ENCODE data around the gene ANKRD65.
A peak's percentile ranks its signal among the peaks of the same experiment; 100 is the strongest.

ANKRD65 gene

GRCh38 chr1:1441002-1441888 lies 20.2 kb upstream of the ANKRD65 start:
- peak; percentile 84 for DNase-seq

GRCh38 chr1:1440262-1441001 lies 19.4 kb upstream of the ANKRD65 start:
- no peak for DNase-seq

- no peak for DNase-seq
Observed at GRCh38 chr1:1439546-1440261, 18.6 kb upstream of the ANKRD65 start.

- DNase-seq: no peak
Observed at GRCh38 chr1:1438531-1439381, 17.7 kb upstream of the ANKRD65 start.

GRCh38 chr1:1437904-1438376 lies 16.9 kb upstream of the ANKRD65 start:
- no peak for DNase-seq

- DNase-seq: no peak
Observed at GRCh38 chr1:1437033-1437903, 16.2 kb upstream of the ANKRD65 start.

- no peak for DNase-seq
Observed at GRCh38 chr1:1436630-1437032, 15.6 kb upstream of the ANKRD65 start.

GRCh38 chr1:1435911-1436629 lies 15.0 kb upstream of the ANKRD65 start:
- no peak for DNase-seq

GRCh38 chr1:1435106-1435903 lies 14.2 kb upstream of the ANKRD65 start, which contains the start of gene VWA1:
VWA1 (plus strand) TSS chr1:1435690; CDS start chr1:1435749, 59 bp downstream.
- DNase-seq: peak; percentile 86

- no peak for DNase-seq
Observed at GRCh38 chr1:1434824-1435105, 13.7 kb upstream of the ANKRD65 start.

- peak; percentile 40 for DNase-seq
Observed at GRCh38 chr1:1434131-1434823, 13.2 kb upstream of the ANKRD65 start.

GRCh38 chr1:1433804-1434130 lies 12.7 kb upstream of the ANKRD65 start:
- peak; percentile 77 for DNase-seq

GRCh38 chr1:1432951-1433803 lies 12.1 kb upstream of the ANKRD65 start:
- peak; percentile 41 for DNase-seq

- no peak for DNase-seq
Observed at GRCh38 chr1:1432274-1432950, 11.3 kb upstream of the ANKRD65 start.

GRCh38 chr1:1431845-1432273 lies 10.8 kb upstream of the ANKRD65 start:
- DNase-seq: no peak

- DNase-seq: no peak
Observed at GRCh38 chr1:1430992-1431844, 10.1 kb upstream of the ANKRD65 start.

All from stimulated activated CD8-positive, alpha-beta memory T cell treated with anti-CD3 and anti-CD28 coated beads, Interleukin-4, amount 100 ng/mL, for 48 hours (primary cell).